GM19099 (cell line): ENCODE data around the gene UNCX.

Experiments used
- POLR2A ChIP-seq: IDR thresholded peaks from 3 replicates; pipeline ENCODE4 v1.6.1; 2011; ENCODE audit warnings: low read depth; ENCODE audit not compliant: insufficient read length; ENCODE audit errors: extremely low read depth

The UNCX gene

DNA sequence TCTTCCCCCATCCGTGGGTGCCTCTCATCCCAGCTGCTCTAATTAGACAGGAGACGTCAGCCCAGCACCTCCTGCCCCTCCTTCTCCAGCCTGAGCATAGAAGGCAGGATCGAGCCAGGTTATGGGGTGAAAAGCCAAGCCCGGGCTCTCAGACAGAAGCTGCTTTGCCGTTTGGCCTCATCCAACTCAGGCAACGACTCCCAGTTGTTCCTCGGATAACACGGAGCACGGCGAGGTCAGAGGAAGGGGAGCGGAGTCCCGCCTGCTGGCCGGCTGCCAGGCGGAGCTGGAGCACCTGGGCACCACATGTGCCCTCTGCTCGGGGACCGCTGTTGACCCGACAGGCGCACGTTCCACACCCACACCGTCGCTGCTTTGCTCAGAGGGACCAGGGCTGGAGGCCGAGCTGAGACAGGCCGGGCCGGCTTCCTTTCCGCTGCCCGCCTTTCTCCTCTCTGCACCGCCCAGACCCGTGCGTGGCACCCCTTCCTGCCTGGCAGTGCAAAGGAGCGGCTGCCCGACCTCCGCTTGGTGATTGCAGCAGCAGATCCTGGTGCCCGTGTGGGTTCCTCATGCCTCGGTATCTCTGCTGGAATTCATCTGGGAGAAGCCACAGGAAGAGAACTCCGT lies 21.6 kb upstream of the UNCX start:
- no peak for TF ChIP-seq POLR2A

GRCh38 chr7:1211611-1212010 lies 21.1 kb upstream of the UNCX start:
- TF ChIP-seq POLR2A, result no peak

- TF ChIP-seq POLR2A, result no peak
These were observed 18.2 kb upstream of the UNCX start for GRCh38 chr7:1214516-1214915.

DNA sequence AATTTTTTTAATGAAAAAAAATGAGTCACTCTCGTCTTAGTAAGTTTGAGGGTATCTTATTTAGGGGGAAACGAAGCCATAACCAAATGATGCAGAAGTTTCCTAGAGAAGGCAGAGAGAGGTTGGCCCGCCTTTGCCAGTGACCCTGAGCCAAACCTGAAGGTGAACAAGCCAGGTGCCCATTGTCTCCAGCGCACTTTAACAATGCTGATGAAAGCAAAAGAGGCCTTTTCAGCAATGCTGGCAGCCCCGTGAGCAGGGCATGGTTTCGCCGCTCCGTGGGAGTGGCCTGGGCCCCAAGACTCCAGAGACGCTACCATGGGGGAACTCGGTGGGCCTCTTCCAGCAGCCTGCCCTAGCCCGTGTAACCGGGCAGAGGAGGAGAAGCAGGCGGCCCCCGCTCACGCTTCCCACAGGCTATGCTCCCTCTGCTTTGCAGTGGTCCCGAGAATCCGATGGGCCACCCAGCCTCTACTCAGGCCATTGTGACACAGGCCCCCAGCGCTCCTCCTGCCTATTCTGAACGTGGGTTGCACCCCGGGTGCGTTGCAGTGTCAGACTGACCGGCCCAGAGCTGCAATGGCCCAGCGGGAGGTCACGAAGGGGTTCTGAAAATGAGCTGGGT lies 14.0 kb upstream of the UNCX start:
- TF ChIP-seq POLR2A, result no peak

GRCh38 chr7:1219498-1219897 lies 13.2 kb upstream of the UNCX start:
- TF ChIP-seq POLR2A, result no peak

GRCh38 chr7:1220000-1220726 lies 12.5 kb upstream of the UNCX start:
- no peak for TF ChIP-seq POLR2A

DNA sequence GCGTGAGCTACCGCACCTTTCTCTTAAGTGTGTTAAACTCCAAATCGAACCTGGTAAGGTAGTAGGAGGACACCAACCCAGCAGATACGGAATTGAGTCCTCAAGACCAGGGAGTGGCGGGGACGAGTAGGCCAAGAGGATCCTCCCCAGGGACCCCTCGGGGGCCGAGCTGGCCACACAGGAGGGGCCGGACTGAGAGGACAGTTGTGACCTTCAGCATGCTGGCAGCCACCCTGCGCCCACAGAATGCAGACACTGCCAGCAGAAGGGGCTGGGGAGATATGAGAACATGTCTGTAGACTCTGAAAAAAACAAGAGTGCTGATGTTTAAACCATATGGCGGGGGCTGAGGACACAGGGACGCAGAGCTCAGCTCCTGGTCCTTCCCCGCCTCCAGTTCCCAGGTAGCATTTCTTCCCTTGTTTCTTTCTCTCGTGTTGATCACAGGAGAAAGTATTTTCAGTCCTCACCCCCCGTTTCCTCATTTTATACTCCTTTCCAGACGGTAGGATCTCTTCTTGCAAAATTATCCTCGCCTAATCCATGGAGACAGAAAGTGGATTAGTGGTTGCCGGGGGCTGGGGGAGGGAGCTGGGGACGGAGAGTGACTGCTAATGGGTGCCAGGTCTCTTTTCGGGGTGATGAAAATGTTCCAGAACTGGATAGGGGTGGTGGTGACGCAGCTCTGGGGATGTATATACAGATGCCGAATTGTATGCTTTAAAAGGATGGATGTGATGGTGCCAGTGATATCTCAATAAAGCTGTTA lies 11.5 kb upstream of the UNCX start:
- no peak for TF ChIP-seq POLR2A

DNA sequence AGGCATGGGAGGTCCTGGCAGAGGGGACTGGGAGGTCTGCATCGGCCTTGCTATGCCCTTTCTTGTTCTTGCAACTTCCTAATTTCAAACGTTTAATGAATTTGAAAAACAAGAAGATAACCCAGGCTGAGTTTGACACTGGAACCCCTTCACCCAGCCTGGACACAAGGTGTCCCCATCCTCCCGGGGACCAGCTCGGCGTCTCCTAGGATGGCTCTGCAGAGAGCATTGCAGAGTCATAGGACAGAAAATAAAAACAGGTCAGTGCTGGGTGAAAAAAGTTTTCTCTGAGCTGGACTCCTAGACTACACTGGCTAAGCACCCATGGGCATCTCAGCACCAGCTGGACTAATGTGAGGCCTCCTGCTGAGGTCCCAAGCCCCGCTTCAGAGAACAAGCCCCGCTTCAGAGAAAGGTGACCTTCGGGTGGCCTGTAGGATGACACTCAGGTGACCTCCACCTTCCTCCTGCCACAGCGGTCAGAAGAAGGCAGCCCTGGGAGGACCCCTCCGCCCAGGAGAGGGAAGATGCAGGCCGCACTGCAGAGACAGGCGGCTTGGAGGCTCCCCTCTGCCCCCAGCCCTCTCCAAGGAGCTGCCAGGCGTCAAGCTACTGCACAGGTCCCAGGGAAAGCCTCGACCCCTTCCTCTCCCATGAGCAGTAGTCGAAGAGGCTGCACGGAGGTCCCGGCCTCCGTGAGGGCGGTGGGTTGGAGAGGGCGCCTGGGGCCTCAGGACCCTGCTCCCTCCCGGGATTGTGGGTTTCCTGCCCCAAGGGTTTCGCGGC lies 9.3 kb upstream of the UNCX start:
- no peak for TF ChIP-seq POLR2A

DNA sequence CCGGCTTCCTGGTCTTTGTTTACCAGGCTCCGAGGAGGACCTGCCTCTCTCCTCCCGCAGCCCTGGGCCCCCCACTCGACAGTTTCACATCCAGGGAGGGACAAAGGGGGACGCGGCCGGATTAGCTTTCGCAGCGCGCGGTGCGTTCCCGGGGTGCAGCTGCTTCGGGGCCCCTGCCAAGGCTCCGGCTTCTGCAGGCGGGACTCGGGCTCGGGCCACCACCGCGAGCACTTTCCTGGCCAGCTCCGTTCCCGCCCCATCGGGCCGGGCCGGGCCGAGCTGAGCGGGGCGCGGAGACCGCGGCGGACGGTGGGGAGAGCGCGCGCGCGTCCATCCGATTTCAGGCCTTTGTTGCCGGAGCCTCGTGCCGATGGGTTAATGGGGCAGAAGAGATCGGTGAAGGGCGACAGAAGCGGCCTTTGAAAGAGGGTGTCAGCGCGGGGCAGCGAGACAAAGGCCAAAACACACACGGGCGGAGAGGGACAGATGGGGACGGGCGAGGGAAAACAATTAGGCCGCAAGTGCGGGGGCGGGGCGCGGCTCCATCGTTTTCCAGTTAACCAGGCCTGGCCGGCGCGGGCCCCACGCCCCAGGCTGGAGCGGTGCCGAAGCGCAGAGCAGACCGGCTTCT lies 8.5 kb upstream of the UNCX start:
- TF ChIP-seq POLR2A, result no peak

DNA sequence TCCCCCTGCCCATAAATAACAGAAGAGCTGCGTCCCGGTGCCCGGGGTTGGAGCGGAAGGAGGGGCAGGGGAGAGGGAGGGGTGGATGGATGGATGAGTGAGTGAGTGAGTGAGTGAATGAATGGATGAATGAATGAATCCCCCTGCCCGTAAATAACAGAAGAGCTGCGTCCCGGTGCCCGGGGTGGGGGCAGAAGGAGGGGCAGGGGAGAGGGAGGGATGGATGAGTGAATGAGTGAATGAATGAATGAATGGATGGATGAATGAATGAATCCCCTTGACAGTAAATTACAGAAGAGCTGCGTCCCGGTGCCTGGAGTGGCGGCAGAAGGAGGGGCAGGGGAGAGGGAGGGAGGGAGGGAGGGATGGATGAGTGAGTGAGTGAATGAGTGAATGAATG lies 7.6 kb upstream of the UNCX start:
- no peak for TF ChIP-seq POLR2A

- TF ChIP-seq POLR2A, result no peak
These were observed 7.1 kb upstream of the UNCX start for GRCh38 chr7:1225441-1226185.

DNA sequence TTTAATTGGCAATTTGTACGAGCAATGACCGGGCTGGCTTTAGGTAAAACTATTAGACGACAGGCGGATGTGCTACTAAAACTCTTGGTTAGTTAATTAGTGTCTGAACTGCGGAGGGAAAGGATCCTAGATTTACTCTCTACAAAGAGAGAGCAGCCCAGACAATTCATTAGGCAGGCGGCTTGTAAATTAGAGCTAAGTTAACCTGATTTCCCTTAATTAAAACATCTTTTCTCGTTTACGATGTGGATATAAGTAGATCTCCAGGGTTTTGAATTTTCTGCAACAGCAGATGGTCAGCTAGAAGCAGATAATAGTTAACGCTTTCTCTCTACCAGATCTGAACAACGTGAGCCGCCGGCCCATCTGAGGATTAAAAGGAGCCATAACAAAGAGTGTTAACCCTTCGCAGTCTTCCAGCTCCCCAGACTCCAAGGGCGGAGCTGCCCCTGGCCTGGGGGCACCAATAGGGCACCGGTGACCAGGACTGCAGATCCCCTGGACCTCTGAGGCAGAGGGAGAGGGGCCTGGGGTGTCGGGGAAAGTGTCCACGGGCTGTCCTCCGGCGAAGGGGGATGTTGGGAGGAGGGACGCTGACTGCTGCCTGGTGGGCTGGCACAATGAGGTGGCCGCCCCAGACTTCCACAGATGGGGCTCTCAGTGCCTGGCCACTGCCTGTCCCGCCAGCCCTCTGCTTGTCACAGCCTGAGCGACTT lies 6.3 kb upstream of the UNCX start:
- no peak for TF ChIP-seq POLR2A
